ACHN (cell line): ENCODE results near the gene DMPK.
A peak's percentile ranks its signal among the peaks of the same experiment; 100 is the strongest.

Source experiments
- DNase-seq: peaks from one replicate; pipeline ENCODE4 v3.0.0-alpha.2; 2015
- in situ Hi-C: cut with HindIII; loops from 2 replicates; pipeline ENCODE4 v1.10.0; 2017; ENCODE audit warnings: low sequenced_read_pairs, low pct_ligation_motif_present, low pct_unique_long_range_greater_than_20kb

Gene DMPK

GRCh38 chr19:45792470-45793177 is 10.3 kb upstream of the DMPK start, which contains the start of gene DMWD:
Gene DMWD (minus strand): TSS chr19:45792845. CDS start chr19:45792756, 89 bp downstream.
- in situ Hi-C loops, result no loop called here
- DNase-seq, result peak; percentile 96

DNA sequence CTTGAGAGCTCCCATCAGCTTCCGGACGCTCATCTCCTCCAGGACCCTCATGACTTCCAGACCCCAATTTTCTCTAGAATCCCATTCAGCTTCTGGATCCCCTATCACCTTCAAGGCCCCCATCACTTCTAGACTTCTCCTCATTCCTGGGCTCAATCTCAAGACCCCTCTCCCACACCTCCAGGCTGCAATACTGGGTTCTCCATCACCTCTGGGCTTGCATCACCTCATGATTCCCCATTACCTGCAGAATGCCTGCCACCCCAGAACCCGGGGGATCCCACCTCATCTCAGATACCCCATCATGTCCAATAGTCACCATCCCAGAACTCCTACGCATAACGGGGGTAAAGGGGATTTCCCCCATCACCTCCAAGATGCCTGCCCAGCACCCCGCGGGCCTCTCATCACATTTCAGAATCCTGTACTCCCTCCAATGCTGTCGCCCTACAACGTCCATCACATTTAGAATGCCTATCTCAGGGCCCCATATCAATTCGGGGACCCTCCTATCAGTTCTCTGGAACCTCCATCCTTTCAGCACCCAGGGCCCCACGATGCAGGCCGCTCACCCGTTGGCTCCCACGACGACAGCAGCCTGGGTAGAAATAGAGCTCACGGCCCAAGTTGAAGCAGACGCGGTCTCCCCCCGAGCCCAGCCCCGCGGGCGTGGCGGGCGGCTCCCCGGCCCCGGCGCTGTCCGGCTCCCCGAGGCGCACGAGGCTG is 9.6 kb upstream of the DMPK start:
- DNase-seq, result no peak
- in situ Hi-C loops, result no loop called here

DNA sequence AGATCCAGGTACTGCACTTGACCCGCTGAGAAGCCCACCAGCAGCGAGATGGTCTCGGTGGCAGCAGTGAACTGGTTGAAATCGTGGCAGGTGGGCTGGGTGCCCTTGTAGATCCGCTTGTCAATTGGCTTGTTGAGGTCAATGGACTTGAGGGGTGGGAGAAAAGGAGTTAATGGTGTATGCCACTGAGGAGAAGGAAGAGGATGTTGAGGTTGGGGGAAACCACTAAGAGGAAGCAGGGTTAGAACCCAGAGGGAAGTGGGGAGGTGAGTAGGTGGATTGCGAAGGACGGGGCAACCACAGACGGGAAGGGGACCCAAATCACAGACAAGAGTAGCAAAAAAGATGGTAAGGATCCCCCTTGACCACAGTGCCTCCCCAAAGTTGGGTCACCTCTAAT is 8.7 kb upstream of the DMPK start:
- in situ Hi-C loops, result no loop called here
- no peak for DNase-seq

DNA sequence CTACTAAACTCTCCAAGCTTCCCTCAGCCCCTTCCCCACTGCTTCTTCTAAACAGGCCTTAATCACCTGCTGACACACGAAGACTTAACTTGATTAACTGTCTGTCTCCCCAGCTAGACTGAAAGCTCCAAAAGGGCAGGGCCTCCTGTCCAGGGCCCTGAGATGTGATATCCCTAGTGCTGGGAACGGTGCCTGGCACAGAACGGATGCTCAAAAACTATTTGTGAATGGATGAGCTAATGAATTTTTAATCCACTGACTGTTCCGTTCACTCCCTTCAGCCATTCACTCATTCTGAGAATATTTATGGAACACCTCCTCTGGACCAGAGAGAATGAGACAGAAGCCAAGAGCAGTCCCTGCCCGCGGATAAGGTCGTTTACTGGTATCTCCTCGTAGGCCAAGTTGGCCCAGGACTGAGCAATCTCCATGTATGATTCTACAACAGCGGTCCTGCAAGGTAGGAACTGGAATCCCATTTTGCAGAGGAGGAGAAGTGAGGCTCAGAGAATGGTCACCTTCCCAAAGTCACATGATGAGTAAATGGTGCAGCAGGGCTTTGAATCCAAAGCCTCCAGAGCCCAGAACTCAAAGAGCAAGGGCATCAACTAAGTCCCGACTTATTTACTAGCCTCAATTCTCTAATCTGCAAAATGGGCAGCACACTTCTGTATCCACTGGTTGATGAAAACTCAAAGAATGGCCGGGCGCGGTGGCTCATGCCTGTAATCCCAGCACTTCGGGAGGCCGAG is 6.9 kb upstream of the DMPK start:
- in situ Hi-C loops, result no loop called here

GRCh38 chr19:45786533-45786894 is 4.2 kb upstream of the DMPK start:
- in situ Hi-C loops, result no loop called here
- DNase-seq, result no peak

More for the DNA sequence above, 6.9 kb upstream of the DMPK start:
- no peak for DNase-seq

DNA sequence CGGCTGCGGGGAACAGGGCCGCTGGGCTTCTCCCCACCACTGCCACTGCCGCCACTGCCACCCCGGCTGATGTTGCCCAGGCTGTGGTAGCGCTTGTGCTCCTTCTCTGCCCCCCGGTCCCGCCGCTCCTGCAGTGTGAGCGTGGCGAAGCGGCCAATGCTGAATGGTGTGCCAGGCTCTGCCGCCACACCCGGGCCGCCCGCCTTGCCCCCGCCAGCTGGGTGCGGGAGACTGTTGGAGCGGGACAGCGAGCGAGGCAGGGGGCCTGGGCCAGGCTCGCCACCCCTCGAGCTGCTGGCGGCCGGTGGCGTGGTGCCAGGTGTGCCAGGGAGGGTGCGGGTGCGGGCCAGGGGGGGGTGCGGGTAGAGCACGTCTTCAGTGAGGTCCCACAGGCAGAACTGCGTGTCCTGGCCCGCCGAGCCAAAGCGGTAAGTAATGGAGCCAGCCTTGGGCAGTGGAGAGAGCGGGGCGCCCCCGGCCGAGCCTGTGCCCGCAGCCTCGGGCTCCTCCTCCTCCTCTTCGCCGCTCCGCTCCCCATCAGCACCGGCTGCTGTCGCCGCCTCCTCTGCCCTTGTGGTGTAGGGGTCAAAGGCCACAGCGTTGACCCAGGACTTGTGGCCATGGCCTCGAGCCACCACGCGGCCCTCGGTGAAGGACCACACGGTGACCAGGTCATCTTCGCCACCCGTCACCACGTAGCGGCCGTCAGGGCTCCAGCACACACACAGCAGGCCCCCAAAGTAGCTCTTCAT is 3.7 kb upstream of the DMPK start:
- in situ Hi-C loops, result no loop called here
- no peak for DNase-seq

DNA sequence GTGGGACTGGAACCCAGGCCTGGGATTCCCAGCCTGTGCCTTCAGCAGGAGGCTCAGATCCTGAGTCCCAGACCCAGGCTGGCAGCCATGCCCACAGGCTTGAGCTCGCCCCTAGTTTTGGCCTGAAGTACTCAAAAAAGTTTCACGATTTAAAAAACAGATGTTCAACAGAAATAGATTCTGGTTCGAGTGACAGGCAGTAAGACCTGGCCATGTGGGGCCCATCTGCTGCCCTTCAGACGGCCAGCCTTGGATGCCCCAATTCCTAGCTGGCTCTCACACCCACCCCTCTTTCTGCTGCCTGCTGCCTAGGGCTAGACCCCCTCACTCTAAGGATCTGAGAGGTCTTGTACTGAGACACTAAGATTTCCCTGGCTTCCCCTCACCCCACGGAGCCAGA is 2.8 kb upstream of the DMPK start:
- DNase-seq, result no peak
- in situ Hi-C loops, result no loop called here

GRCh38 chr19:45784096-45784495 is 1.8 kb upstream of the DMPK start:
- in situ Hi-C loops, result no loop called here
- no peak for DNase-seq

DNA sequence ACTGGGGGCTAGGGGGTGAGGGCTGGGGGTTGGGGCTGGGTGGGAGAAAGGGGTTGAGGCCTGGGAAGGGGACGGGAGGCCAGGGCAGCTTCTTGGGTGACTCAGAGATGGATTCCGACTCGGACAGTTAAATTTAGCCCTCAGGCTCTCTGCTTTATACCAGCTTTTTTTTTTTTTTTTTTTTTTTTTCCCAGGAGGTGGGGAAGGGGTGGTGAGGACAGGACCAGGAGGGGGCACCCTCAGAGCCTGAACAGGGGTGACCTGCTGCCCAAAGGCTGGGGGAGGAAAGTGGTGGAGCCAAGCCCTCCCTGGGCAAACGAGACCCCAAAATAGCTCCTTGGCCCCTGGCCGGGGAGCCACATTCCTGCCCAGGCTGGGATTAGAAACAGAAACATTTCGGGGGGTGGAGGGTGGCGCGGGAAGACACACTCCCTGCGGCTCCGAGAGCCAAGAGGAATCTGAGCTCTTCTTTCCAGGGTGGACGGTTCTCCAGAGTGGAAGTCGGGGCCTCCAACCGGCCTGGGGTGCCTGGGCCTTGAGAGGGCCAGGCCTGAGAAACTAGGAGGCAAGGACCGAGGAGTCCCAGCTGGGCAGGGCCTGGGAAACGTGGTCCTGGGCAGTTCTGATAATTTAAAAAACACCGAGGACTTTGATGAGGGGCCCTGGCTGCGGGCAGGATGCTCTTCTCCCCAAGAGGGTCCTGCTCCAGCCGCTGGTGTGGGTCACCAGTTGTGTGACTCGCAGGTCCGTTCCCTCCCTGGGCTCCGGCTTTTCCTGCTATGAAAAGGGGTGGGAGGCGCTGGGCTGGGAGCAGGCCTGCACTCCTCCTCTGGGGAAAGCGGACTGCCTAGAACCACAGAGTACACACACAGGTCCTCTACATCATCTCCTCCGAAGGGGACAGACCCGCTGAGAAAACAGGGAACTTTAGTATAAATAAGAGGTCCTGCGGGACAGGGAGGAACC is 813 bp upstream of the DMPK start:
- DNase-seq, result peak; percentile 53
- in situ Hi-C loops, result no loop called here

DNA sequence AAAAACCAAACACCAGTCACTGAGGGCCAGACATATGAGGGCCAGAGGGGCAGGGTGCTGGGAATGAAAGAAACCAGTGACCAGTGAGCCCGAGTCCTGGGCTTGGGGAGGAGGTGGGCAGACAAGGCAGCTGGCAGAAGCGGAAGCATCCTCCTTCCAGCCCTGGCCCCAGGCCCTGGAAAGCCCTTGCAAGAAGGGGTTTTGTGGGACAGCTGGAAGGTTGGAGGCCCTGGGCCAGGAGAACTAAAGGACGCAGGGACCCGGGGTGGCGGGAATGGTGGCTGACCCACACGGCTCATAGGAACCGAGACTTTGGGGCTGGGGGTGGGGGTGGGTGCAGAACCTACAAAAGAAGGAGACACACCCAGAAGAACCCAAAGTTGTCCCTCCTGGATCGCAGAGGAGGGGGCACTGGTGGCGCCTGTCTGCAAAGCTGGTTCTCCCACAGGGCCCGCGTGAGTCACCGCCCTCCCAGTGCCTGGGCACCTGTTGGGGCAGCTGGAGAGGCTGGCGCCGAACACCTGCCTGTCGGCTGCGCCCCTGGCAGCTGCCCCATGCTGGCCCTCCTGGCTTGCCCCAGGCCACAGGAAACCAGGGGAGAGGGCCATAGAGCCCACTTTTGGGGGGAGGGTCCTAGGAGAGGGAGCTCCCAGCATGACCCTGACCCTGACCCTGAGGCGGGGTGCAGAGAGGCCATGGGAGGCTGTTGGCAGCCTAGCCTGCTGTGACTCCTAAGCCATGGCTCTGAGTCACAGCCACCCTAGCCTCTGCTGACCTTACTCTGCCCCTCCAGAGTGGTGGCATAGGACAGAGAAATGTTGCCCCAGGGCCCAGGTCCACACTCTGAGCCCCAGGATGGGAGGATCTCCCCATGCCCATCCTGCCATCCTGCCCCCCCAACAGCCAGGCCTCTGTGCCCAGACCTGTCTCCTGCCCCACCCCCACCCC is 802 bp downstream of the DMPK start:
- in situ Hi-C loops, result no loop called here
- DNase-seq, result peak; percentile 32

DNA sequence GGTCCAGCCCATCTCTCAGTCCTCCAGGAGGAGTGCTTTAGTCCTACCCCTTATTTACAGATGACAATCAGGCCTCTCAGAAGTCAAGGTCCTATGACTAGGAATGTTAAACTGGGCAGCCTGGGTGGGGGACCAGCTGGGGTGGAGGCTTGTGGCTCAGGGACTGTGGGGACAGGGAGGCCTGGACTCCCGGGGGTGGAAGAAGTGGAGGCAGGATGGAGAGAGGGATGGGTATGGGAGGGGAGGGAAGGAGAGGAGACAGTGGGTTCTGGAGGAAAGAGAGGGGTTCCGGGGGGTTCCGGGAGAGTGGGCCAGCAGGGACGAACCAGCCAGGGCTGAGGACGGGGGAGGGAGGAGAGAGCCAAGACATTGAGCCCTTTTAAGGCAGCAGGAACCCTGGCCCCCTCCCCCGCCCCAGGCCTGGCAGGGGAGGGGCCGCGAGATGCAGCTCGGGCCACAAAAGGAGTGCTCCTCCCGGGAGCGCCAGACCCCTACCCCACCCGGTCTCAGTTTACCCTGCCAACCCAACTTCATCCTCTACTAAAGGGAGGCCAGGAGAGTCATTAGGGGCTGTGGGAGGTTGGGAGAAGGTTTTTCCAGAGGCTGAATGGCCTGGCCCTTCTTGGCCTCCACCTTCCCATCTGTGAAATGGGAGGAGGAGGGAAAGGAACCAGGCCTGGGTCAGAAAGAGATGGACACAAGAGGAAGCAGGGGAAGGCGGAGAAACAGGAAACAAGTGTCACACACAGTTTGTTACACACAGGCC is 1.7 kb downstream of the DMPK start:
- DNase-seq, result no peak
- in situ Hi-C loops, result no loop called here

DNA sequence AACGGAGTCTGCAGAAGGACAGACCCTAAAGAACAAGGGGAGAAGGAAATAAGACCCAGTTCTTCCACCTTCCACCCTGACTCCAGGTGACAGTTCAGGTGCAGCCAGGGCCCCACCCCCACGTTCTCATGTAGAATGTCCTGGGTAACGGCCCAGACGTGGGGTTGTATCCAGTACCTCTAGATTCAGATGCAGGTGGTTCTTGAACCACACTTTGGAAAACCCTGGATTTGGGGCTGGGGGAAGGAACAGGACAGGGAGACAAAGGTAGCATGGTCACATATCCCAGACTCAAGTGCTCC is 2.2 kb downstream of the DMPK start:
- in situ Hi-C loops, result no loop called here
- DNase-seq, result no peak

DNA sequence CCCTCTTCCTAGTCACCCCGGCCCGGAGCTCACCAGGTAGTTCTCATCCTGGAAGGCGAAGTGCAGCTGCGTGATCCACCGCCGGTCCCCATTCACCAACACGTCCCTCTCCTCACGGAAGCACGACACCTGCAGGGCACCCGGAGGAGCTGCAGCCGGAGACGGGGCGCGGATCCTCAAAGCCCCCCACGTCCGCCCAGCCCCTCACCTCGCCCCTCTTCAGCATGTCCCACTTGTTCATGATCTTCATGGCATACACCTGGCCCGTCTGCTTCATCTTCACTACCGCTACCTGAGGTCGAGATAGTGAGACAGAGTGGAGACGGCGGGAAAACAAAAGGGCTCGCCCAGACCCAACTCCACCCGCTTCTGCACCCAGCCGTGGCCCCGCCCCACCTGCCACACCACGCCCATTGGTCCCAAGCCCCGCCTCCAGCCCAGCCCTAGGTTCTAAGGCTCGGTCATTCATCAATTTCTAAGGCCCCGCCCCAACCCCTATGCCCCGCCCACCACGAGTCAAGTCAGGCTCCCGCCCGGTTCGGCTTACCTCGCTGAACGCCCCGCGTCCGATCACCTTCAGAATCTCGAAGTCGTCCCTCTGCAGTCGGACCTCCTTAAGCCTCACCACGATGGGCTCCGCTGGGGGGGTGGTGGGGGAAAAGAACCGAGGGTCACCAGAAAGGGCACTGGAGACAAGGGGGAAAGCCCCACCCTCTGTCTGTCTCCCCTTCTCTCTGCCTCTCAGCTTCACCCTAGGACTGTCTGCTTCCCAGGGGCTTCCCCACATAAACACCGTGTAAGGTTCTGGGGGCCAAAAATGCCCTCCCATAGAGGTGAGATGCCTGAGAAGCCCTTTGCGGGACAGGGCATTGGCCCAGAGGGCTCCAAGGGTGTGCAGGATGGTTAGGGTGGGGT is 2.8 kb downstream of the DMPK start:
- peak; percentile 44 for DNase-seq
- in situ Hi-C loops, result no loop called here

DNA sequence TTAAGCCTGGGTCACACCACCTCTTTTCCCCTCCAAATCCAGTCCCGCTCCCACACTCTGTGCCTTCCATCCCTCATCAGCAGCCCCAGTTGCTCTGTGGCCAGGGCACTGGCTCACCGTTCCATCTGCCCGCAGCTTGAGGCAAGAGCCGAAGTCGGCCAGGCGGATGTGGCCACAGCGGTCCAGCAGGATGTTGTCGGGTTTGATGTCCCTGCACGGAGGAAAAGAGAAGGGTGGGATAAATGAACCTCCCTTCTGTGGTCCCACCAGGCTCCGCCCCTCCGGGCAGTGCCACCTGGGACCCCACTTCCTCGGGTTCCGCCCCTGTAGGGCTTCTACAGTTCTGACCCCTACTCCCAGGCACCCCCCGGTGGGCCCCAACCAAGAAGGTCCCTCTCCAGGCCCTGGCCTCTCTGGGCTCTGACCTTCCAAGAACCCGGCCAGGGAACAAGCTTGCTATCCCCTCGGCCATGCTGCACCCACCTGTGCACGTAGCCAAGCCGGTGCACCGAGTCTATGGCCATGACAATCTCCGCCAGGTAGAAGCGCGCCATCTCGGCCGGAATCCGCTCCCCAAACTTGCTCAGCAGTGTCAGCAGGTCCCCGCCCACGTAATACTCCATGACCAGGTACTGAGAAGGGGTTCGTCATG is 4.2 kb downstream of the DMPK start:
- in situ Hi-C loops, result no loop called here

GRCh38 chr19:45777395-45777961 is 4.8 kb downstream of the DMPK start:
- no peak for DNase-seq
- in situ Hi-C loops, result no loop called here

More for the DNA sequence above, 4.2 kb downstream of the DMPK start:
- DNase-seq, result no peak
